Measurements from ENCODE around the gene SPTA1.

- TF ChIP-seq POLR2AphosphoS5 (IDR thresholded peaks at IDR 0.05; ENCODE audit: low read depth, low read length) = no peak
- no peak for TF ChIP-seq TAF1 (IDR thresholded peaks at IDR 0.05; ENCODE audit: borderline replicate concordance, low read depth, low read length)
Observed at GRCh38 chr1:158686111-158687009, at the start of gene SPTA1.

All from GM12892 (cell line).